Activated B cell treated with CpG ODN at 0.5 μM for 24 hours (primary cell): ENCODE measurements around the gene STARD13. TPM values are rescaled to one million over a fixed set of nuclear protein-coding genes. Genes with fewer than 3 reads are reported as not detected.

ENCODE experiments used
- ATAC-seq: fragments of 200-7000 bp; cut with Tn5 transposase; one replicate; pipeline ENCODE4 v1.10.0; 2021; ENCODE audit warnings: low read depth, mild to moderate bottlenecking, moderate library complexity
- CTCF ChIA-PET: fragments of 350-600 bp; sonication (Branson Sonifier 250); formaldehyde crosslinking; loops from one replicate; lab custom pipeline; 2021; ENCODE audit warnings: antibody characterized with exemption; lab: Charles Lee
- POLR2A ChIA-PET: fragments of 350-600 bp; sonication (Branson Sonifier 250); formaldehyde crosslinking; loops from one replicate; lab custom pipeline; 2021; ENCODE audit warnings: antibody characterized with exemption; lab: Charles Lee
- DNase-seq: peaks from one replicate; pipeline ENCODE4 v3.0.0; 2022
- H3K27ac Mint-ChIP-seq: one replicate; pipeline ENCODE4 v1.8.0; 2020; ENCODE audit warnings: mixed read lengths
- H3K27me3 Mint-ChIP-seq: one replicate; pipeline ENCODE4 v1.8.0; 2021; ENCODE audit warnings: mixed read lengths
- H3K36me3 Mint-ChIP-seq: one replicate; pipeline ENCODE4 v1.8.0; 2021; ENCODE audit warnings: low read depth, mixed read lengths
- H3K4me1 Mint-ChIP-seq: one replicate; pipeline ENCODE4 v1.8.0; 2021; ENCODE audit warnings: mixed read lengths
- H3K4me3 Mint-ChIP-seq: one replicate; pipeline ENCODE4 v1.8.0; 2020; ENCODE audit warnings: mild to moderate bottlenecking, mixed read lengths
- H3K9me3 Mint-ChIP-seq: one replicate; pipeline ENCODE4 v1.8.0; 2020; ENCODE audit warnings: mixed read lengths
- intact Hi-C: fragments of 100-400 bp; cut with micrococcal nuclease; formaldehyde crosslinking; loops from one replicate; pipeline ENCODE4 v1.15.1; 2024
- total RNA-seq: library from RNA; stranded (reverse); gene quantifications from 2 replicates; pipeline ENCODE4 v1.2.3, GENCODE V29; 2022
- TF ChIP-seq, protein P1 (sequence below): fragments of 200-600 bp; IDR thresholded peaks from one replicate; pipeline ENCODE4 v1.8.0; 2022; ENCODE audit warnings: antibody characterized with exemption, mild to moderate bottlenecking

The STARD13 gene
- total RNA-seq, 1 donor from 2014 or later: 0.13 TPM

DNA sequence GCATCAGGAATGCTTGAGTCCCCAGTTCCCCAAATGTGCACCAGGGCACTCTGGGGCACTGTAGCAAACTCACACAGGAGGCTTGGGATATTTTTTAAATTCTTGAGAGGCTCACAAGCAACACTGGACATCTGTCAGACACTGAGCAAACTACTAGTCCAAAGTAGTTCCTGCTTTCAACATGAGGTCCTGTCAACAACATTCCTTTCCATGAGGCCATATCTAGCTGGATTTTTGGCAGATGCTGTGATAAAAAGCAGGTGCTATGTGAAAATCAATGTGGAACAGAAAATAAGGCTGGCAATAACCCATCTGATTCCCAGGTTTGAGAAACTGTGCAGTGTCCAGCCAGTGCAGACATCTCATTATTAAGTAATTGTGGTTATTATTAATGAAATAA lies 50.5 kb downstream of the STARD13 start:
- H3K9me3 Mint-ChIP-seq: peaks cover 10% of the 10 kb centered on the region
- no peak overlapping the region for H3K4me3 Mint-ChIP-seq
- H3K36me3 Mint-ChIP-seq: no peaks in the 10 kb centered on the region
- ATAC-seq (no peak), DNase-seq (no peak)
- ChIA-PET POLR2A (no interaction called here), CTCF (no interaction called here)
- H3K27me3 Mint-ChIP-seq: peaks cover 3% of the 10 kb centered on the region
- intact Hi-C loops: no loop called here
- no peaks in the 10 kb centered on the region for H3K4me1 Mint-ChIP-seq
- TF ChIP-seq, protein P1, sequence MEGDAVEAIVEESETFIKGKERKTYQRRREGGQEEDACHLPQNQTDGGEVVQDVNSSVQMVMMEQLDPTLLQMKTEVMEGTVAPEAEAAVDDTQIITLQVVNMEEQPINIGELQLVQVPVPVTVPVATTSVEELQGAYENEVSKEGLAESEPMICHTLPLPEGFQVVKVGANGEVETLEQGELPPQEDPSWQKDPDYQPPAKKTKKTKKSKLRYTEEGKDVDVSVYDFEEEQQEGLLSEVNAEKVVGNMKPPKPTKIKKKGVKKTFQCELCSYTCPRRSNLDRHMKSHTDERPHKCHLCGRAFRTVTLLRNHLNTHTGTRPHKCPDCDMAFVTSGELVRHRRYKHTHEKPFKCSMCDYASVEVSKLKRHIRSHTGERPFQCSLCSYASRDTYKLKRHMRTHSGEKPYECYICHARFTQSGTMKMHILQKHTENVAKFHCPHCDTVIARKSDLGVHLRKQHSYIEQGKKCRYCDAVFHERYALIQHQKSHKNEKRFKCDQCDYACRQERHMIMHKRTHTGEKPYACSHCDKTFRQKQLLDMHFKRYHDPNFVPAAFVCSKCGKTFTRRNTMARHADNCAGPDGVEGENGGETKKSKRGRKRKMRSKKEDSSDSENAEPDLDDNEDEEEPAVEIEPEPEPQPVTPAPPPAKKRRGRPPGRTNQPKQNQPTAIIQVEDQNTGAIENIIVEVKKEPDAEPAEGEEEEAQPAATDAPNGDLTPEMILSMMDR: no peak
- no peak overlapping the region for H3K27ac Mint-ChIP-seq

DNA sequence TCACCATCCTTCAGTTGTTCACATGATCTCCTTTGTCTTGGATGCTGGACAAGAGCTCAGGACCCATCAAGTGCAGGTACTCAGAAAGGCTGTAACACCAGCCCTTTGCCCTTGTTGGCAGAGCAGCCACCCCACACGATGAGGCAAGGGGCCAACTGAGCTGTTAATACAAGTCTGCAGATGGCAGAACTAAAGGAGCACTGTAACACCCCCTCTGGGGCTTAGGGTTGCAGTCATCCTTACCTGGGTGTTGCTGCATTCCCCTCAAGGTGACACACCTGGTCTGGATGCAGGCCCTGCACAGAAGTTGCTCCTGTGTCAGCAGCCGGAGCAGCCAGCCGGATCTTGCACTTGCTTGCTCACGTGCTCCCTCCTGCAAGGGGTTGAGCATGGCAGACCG lies 52.0 kb downstream of the STARD13 start:
- Mint-ChIP-seq H3K9me3 (peaks cover 6% of the 10 kb centered on the region), H3K4me3 (no peak overlapping the region), H3K27ac (no peak overlapping the region), H3K27me3 (peaks cover 3% of the 10 kb centered on the region), H3K4me1 (peaks cover 2% of the 10 kb centered on the region), H3K36me3 (no peaks in the 10 kb centered on the region)
- intact Hi-C loops: no loop called here
- DNase-seq (no peak), ATAC-seq (no peak)
- TF ChIP-seq, protein P1: no peak
- POLR2A ChIA-PET: no interaction called here
- CTCF ChIA-PET: no interaction called here

DNA sequence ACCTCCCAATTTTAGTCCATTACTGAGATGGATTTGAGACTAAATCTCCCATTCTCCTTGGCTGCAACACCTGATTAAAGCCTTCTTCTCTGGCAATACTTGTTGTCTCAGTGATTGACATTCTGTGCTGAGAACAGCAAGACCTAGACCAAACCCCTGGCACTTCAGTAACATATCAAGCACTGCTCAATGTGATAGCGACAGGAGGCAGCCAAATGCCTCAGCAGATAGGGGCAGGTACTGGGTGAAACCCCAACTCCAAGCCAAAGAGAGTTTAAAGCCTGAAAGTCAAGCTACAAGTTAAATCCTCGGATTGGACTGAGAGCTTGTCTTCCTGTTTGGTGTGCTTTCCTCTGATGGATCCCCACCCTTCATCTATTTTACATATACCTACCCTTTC lies 52.7 kb downstream of the STARD13 start:
- ChIA-PET CTCF (no interaction called here), POLR2A (no interaction called here)
- DNase-seq: no peak
- ATAC-seq: no peak
- TF ChIP-seq, protein P1: no peak
- intact Hi-C loops: no loop called here
- no peak overlapping the region for H3K4me3 Mint-ChIP-seq
- H3K9me3 Mint-ChIP-seq: peaks cover 6% of the 10 kb centered on the region
- H3K27me3 Mint-ChIP-seq: peaks cover 3% of the 10 kb centered on the region
- H3K27ac Mint-ChIP-seq: no peak overlapping the region
- H3K36me3 Mint-ChIP-seq: no peaks in the 10 kb centered on the region
- H3K4me1 Mint-ChIP-seq: peaks cover 2% of the 10 kb centered on the region

DNA sequence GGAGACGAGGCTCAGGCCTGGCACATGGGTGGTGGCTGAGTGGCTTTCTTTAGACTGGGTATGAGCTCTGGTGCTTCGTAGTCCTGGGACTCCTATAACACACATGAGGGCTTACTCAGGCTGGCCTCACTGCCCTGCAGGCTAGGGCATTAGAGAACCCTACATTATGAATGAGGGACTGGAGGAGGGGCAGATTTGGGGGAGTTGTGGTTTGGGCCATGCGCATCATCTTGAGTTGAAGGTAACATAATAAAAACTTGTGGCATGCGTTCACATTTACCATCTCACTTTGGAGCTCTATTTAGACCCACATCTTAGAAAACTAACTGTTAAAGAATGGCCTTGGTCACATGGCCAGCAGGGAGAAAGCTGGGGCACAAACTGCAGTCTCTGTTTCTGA lies 54.2 kb downstream of the STARD13 start:
- ATAC-seq: no peak
- POLR2A ChIA-PET: no interaction called here
- TF ChIP-seq, protein P1: no peak
- Mint-ChIP-seq H3K4me3 (no peak overlapping the region), H3K36me3 (no peaks in the 10 kb centered on the region), H3K27ac (no peak overlapping the region), H3K4me1 (peaks cover 2% of the 10 kb centered on the region), H3K9me3 (peaks cover 6% of the 10 kb centered on the region), H3K27me3 (peaks cover 4% of the 10 kb centered on the region)
- CTCF ChIA-PET: interaction anchor here (1.1 to 2.9 kb wide), 2 partner anchors 29 to 493 kb away, joined by 3 to 22 read pairs; no protein-coding TSS in a partner anchor
- no peak for DNase-seq
- intact Hi-C loops: no loop called here

DNA sequence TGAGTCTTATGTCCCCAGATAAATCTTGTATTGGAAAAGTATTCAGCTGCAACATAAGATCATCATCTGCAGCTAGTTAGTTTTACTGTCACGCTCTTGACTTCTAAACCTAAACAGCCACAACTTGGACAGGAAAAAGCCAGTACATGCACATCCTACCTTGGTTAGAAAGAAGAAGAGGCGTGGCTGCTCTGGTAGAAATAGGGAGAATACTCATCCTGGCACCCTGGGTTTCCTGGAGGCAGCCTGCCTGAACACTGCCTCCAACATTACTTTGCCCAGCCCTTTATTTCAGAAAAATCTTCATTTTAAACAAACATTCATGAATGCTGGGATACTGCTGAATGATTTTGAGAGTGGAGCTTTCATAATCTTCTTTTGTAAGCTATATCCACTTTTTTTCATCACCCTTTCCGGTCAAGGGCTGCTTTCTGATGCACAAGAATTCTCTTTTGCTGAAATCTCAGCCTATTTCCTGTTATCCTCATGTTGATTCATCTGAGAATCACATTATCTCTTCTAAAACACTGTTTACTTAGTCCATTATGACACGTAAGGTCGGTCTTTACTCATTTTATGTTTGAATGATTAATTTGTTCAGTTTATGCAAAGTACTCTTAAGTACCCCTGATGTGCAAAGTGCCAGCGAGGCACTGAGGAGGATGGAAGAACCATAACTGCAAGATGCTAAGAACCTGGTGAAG lies 55.2 kb downstream of the STARD13 start:
- Mint-ChIP-seq H3K9me3 (peaks cover 6% of the 10 kb centered on the region), H3K27me3 (peaks cover 4% of the 10 kb centered on the region), H3K4me1 (peaks cover 2% of the 10 kb centered on the region), H3K27ac (no peak overlapping the region), H3K36me3 (no peaks in the 10 kb centered on the region), H3K4me3 (no peak overlapping the region)
- no peak for DNase-seq
- intact Hi-C loops: no loop called here
- ChIA-PET POLR2A (no interaction called here), CTCF (interaction anchor here (0.7 to 2.9 kb wide), 6 partner anchors 8 to 498 kb away, joined by 3 to 22 read pairs (median 4); no protein-coding TSS in a partner anchor)
- TF ChIP-seq, protein P1: no peak
- ATAC-seq: no peak
